ENCODE data around the gene TEX52. TPM values are rescaled to one million over a fixed set of nuclear protein-coding genes. Genes with fewer than 3 reads are reported as not detected.

Gene TEX52
- total and polyA plus RNA-seq, 2 experiments from 2014 or later: not detected

DNA sequence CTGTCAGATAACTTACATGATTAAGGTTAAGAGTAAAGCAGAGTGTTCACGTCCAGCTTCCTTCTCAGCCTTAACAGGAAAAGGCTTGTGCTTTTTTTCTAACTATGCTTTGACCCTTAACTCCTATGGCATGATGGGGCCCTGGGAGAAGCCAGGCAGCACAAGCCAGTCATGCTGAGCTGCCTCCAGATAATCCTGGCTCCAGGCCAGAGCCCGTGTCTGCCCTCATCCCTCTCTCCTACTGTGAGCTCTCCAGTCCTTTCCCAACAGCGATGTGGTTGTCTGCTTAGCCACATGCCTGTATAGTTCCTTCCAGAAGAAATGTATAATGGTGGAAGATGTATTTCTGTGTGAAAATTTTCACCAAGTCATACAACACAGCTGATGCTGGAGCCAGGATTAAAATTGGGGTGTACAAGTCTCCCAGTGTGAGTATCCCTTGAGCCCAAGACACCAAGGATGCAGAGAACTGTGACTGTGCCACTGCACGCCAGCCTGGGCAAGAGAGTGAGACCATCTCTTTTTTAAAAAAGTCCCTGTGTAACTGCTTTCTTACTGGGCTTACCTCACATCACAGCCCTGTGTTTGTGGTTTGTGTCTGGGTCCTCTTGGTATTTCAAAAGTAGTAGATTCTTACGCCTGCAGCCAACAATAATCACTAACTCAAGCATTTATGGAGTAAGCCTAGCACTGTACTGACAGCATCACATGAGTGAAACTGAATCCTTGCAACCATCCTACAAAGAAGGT is 52.3 kb downstream of the TEX52 start:
- DNase-seq (ENCODE audit: low spot score): no peak
- TF ChIP-seq ZNF114 (CRISPR knock-in tag; IDR thresholded peaks at IDR 0.05) (no peak), POLR2AphosphoS5 (IDR thresholded peaks at IDR 0.05; ENCODE audit: low read depth) (no peak), EZH2phosphoT487 (IDR thresholded peaks at IDR 0.05; ENCODE audit: unreplicated experiment) (no peak), EZH2 (IDR thresholded peaks at IDR 0.05; ENCODE audit: low read depth, unreplicated experiment) (no peak), NANOG (IDR thresholded peaks at IDR 0.05; ENCODE audit: borderline replicate concordance) (no peak), ZNF331 (CRISPR knock-in tag; IDR thresholded peaks at IDR 0.05; ENCODE audit: low read depth) (no peak), CREB1 (CRISPR knock-in tag; IDR thresholded peaks at IDR 0.05; ENCODE audit: low read depth) (no peak), ZNF462 (CRISPR knock-in tag; IDR thresholded peaks at IDR 0.05) (no peak), STAT1 (IDR thresholded peaks at IDR 0.05; ENCODE audit: unreplicated experiment) (no peak), JUNB (IDR thresholded peaks at IDR 0.05; ENCODE audit: unreplicated experiment) (no peak)
- TF ChIP-seq, protein P1, sequence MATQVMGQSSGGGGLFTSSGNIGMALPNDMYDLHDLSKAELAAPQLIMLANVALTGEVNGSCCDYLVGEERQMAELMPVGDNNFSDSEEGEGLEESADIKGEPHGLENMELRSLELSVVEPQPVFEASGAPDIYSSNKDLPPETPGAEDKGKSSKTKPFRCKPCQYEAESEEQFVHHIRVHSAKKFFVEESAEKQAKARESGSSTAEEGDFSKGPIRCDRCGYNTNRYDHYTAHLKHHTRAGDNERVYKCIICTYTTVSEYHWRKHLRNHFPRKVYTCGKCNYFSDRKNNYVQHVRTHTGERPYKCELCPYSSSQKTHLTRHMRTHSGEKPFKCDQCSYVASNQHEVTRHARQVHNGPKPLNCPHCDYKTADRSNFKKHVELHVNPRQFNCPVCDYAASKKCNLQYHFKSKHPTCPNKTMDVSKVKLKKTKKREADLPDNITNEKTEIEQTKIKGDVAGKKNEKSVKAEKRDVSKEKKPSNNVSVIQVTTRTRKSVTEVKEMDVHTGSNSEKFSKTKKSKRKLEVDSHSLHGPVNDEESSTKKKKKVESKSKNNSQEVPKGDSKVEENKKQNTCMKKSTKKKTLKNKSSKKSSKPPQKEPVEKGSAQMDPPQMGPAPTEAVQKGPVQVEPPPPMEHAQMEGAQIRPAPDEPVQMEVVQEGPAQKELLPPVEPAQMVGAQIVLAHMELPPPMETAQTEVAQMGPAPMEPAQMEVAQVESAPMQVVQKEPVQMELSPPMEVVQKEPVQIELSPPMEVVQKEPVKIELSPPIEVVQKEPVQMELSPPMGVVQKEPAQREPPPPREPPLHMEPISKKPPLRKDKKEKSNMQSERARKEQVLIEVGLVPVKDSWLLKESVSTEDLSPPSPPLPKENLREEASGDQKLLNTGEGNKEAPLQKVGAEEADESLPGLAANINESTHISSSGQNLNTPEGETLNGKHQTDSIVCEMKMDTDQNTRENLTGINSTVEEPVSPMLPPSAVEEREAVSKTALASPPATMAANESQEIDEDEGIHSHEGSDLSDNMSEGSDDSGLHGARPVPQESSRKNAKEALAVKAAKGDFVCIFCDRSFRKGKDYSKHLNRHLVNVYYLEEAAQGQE (IDR thresholded peaks at IDR 0.05; ENCODE audit: unreplicated experiment): no peak
- TF ChIP-seq, protein P2, sequence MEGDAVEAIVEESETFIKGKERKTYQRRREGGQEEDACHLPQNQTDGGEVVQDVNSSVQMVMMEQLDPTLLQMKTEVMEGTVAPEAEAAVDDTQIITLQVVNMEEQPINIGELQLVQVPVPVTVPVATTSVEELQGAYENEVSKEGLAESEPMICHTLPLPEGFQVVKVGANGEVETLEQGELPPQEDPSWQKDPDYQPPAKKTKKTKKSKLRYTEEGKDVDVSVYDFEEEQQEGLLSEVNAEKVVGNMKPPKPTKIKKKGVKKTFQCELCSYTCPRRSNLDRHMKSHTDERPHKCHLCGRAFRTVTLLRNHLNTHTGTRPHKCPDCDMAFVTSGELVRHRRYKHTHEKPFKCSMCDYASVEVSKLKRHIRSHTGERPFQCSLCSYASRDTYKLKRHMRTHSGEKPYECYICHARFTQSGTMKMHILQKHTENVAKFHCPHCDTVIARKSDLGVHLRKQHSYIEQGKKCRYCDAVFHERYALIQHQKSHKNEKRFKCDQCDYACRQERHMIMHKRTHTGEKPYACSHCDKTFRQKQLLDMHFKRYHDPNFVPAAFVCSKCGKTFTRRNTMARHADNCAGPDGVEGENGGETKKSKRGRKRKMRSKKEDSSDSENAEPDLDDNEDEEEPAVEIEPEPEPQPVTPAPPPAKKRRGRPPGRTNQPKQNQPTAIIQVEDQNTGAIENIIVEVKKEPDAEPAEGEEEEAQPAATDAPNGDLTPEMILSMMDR (conservative IDR thresholded peaks at IDR 0.05; ENCODE audit: low read depth in 2 of 2): no peak
- TF ChIP-seq, protein P3, sequence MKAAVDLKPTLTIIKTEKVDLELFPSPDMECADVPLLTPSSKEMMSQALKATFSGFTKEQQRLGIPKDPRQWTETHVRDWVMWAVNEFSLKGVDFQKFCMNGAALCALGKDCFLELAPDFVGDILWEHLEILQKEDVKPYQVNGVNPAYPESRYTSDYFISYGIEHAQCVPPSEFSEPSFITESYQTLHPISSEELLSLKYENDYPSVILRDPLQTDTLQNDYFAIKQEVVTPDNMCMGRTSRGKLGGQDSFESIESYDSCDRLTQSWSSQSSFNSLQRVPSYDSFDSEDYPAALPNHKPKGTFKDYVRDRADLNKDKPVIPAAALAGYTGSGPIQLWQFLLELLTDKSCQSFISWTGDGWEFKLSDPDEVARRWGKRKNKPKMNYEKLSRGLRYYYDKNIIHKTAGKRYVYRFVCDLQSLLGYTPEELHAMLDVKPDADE (IDR thresholded peaks at IDR 0.05): no peak
- no peaks in the 10 kb centered on the region for H3K27me3 ChIP-seq (ENCODE audit: insufficient read depth)
- Mint-ChIP-seq H3K4me1 (no peaks in the 10 kb centered on the region), H3K36me3 (ENCODE audit: low read depth) (peaks cover 70% of the 10 kb centered on the region), H3K9me3 (no peaks in the 10 kb centered on the region), H3K4me3 (no peak overlapping the region; the same call in 2 of the 3 replicates), H3K27me3 (ENCODE audit: insufficient read depth, low read depth, poor library complexity) (peaks cover 6% of the 10 kb centered on the region), H3K27ac (no peak overlapping the region)
- 0 out of 2 replicates have a peak overlapping the region, but pooled peaks have one; percentile 32 for H3K27ac ChIP-seq (ENCODE audit: low read depth)
- H3F3A ChIP-seq (replicated peaks; ENCODE audit: low read depth): peaks cover 57% of the 10 kb centered on the region
- no peak overlapping the region for H3K4me3 ChIP-seq
- peaks cover 2% of the 10 kb centered on the region; the same call in 1 of the 2 replicates for H3K79me2 ChIP-seq (replicated peaks; ENCODE audit: insufficient read depth)
- no peaks in the 10 kb centered on the region for H3K4me1 ChIP-seq (ENCODE audit: insufficient read depth)
- no peaks in the 10 kb centered on the region for H3K9me2 ChIP-seq (ENCODE audit: insufficient read depth)
- H3K4me2 ChIP-seq: no peak overlapping the region
- H4K20me1 ChIP-seq (replicated peaks; ENCODE audit: insufficient read depth): peaks cover 19% of the 10 kb centered on the region
- H2AFZ ChIP-seq: no peak overlapping the region
- no peak for ATAC-seq
- peaks cover 63% of the 10 kb centered on the region for H3K36me3 ChIP-seq (ENCODE audit: insufficient read depth)

Measured in GM23338 (cell line).